Thyroid gland (tissue), 4 donors: Measurements from ENCODE around the gene CTDSPL2. TPM values are rescaled to one million over a fixed set of nuclear protein-coding genes. Genes with fewer than 3 reads are reported as not detected.

Experiments used
- DNase-seq, 2 donors: peaks; one replicate each; pipeline ENCODE4 v3.0.0-alpha.2; 2019
- H3K27ac ChIP-seq, 3 donors: fragments of 200-600 bp; sonication (generic); 1 replicate in 2 of 3; 2 replicates in 1 of 3; pipeline ENCODE4 v1.5.1; 2016 to 2019; ENCODE audit warnings: mild to moderate bottlenecking in 1 of 3, moderate library complexity in 1 of 3
- H3K27me3 ChIP-seq: fragments of 200-600 bp; sonication (generic); one replicate; pipeline ENCODE4 v1.5.1; 2019
- H3K36me3 ChIP-seq, 2 donors: fragments of 200-600 bp; sonication (generic); one replicate each; pipeline ENCODE4 v1.5.1; 2016 to 2019
- H3K4me1 ChIP-seq, 2 donors: fragments of 200-600 bp; sonication (generic); one replicate each; pipeline ENCODE4 v1.5.1; 2017 to 2019
- H3K4me3 ChIP-seq, 3 donors: fragments of 200-600 bp; sonication (generic); replicated peaks in 1 of 3; 1 replicate in 2 of 3; 2 replicates in 1 of 3; pipeline ENCODE4 v1.5.1; 2016; ENCODE audit warnings: mild to moderate bottlenecking in 1 of 3
- H3K9me3 ChIP-seq: fragments of 200-600 bp; sonication (generic); one replicate; pipeline ENCODE4 v1.5.1; 2017
- CTCF ChIP-seq, 6 experiments: fragments of 200-600 bp in 3 of 6; fragments of 450-650 bp in 3 of 6; sonication (generic) in 3 of 6; IDR thresholded peaks; one replicate each; pipeline ENCODE4 v1.5.1; 2016 to 2019; ENCODE audit warnings: antibody characterized with exemption in 6 of 6, mild to moderate bottlenecking in 2 of 6, inconsistent platforms in 1 of 6, moderate library complexity in 1 of 6
- POLR2A ChIP-seq, 2 donors: fragments of 450-650 bp; IDR thresholded peaks; one replicate each; pipeline ENCODE4 v1.6.1; 2017; ENCODE audit warnings: antibody characterized with exemption in 2 of 2, mild to moderate bottlenecking in 2 of 2, moderate library complexity in 1 of 2
- WGBS, 2 donors: methylation state at CpG; one replicate each; pipeline ENCODE4 v1.1.5; 2017; 5-methylcytosine and 5-hydroxymethylcytosine counted together
- intact Hi-C: fragments of 100-400 bp; cut with DNase I; formaldehyde crosslinking; loops from one replicate; pipeline ENCODE4 v1.15.1; 2023
- total RNA-seq, 4 donors: library from RNA; depleted of rRNA; stranded (reverse); fragments of >200 nt; gene quantifications; one replicate each; pipeline ENCODE4 v1.2.3, GENCODE V29; 2016

The CTDSPL2 gene
- total RNA-seq, result 10 to 100 TPM; 26.7 to 71.4 (median 53.5) TPM

- peaks cover 22 to 25% of the 10 kb centered on the region in 2 donors for H3K4me1 ChIP-seq
Measured at GRCh38 chr15:44426975-44427755, at the start of gene CTDSPL2. Gene CTDSPL2 (plus strand): TSS chr15:44427629. CDS start chr15:44459015, 31,386 bp downstream.

GRCh38 chr15:44381236-44381635, 46.2 kb upstream of the CTDSPL2 start:
- no peak for DNase-seq
- H3K27ac ChIP-seq, result no peak overlapping the region
- H3K4me3 ChIP-seq, result no peak overlapping the region
- TF ChIP-seq POLR2A (IDR thresholded peaks at IDR 0.05), result no peak
- no peaks in the 10 kb centered on the region for H3K9me3 ChIP-seq
- no peaks in the 10 kb centered on the region for H3K36me3 ChIP-seq
- H3K4me1 ChIP-seq, result no peaks in the 10 kb centered on the region
- no peaks in the 10 kb centered on the region for H3K27me3 ChIP-seq
- intact Hi-C loops, result no loop called here

More at GRCh38 chr15:44426975-44427755, at the start of gene CTDSPL2:
- WGBS, 2 donors, result 0 to 1% methylated on average over 41 to 48 of the region's 53 CpGs
- Histone ChIP-seq H3K27me3 (no peaks in the 10 kb centered on the region), H3K36me3 (no peaks in the 10 kb centered on the region), H3K9me3 (no peaks in the 10 kb centered on the region), H3K4me3 (peak within 1 kb of the TSS; percentile 33 to 88 (median 64)), H3K27ac (peak within 1 kb of the TSS; percentile 90 to 96 (median 92))
- intact Hi-C loops, result loop anchor here (5.0 kb wide), 1 partner anchor 140 kb away; the partner anchor contains the start of gene GOLM2
- DNase-seq, result peak; percentile 99
- TF ChIP-seq CTCF (IDR thresholded peaks at IDR 0.05) (peak in 3 of 6 experiments; percentile 16 to 39 (median 37)), POLR2A (IDR thresholded peaks at IDR 0.05) (peak in 1 of 2 donors; percentile 62)

- Histone ChIP-seq H3K27ac (no peak overlapping the region), H3K27me3 (no peaks in the 10 kb centered on the region), H3K9me3 (no peaks in the 10 kb centered on the region), H3K4me1 (no peaks in the 10 kb centered on the region), H3K4me3 (no peak overlapping the region), H3K36me3 (no peaks in the 10 kb centered on the region)
- no peak for DNase-seq
- TF ChIP-seq CTCF (IDR thresholded peaks at IDR 0.05) (no peak), POLR2A (IDR thresholded peaks at IDR 0.05) (no peak)
- WGBS, 2 donors, result 86% methylated on average over 1 of the region's 1 CpG
- intact Hi-C loops, result no loop called here
Measured at GRCh38 chr15:44385344-44385942, 42.0 kb upstream of the CTDSPL2 start.

GRCh38 chr15:44394062-44394461, 33.4 kb upstream of the CTDSPL2 start:
- Histone ChIP-seq H3K4me3 (no peak overlapping the region), H3K9me3 (no peaks in the 10 kb centered on the region), H3K4me1 (no peaks in the 10 kb centered on the region), H3K27ac (no peak overlapping the region), H3K36me3 (no peaks in the 10 kb centered on the region), H3K27me3 (no peaks in the 10 kb centered on the region)
- no peak for DNase-seq
- WGBS, 2 donors, result 90 to 95% methylated on average over 3 of the region's 3 CpGs
- no peak for TF ChIP-seq CTCF (IDR thresholded peaks at IDR 0.05)
- no peak for TF ChIP-seq POLR2A (IDR thresholded peaks at IDR 0.05)
- intact Hi-C loops, result no loop called here

- 95 to 98% methylated on average over 1 of the region's 1 CpG for WGBS, 2 donors
- no peaks in the 10 kb centered on the region for H3K27me3 ChIP-seq
- H3K4me3 ChIP-seq, result no peak overlapping the region
- intact Hi-C loops, result no loop called here
- no peaks in the 10 kb centered on the region for H3K36me3 ChIP-seq
- H3K27ac ChIP-seq, result no peak overlapping the region
- no peaks in the 10 kb centered on the region for H3K9me3 ChIP-seq
- no peak for TF ChIP-seq POLR2A (IDR thresholded peaks at IDR 0.05)
- no peak for TF ChIP-seq CTCF (IDR thresholded peaks at IDR 0.05)
- no peak for DNase-seq
- H3K4me1 ChIP-seq, result no peaks in the 10 kb centered on the region
Measured at GRCh38 chr15:44394562-44394961, 32.9 kb upstream of the CTDSPL2 start.
